Measurements from ENCODE around the gene ICOS. TPM values are rescaled to one million over a fixed set of nuclear protein-coding genes. Genes with fewer than 3 reads are reported as not detected.

Gene ICOS
- total RNA-seq, 1 experiment from 2014 or later: 0.18 TPM

DNA sequence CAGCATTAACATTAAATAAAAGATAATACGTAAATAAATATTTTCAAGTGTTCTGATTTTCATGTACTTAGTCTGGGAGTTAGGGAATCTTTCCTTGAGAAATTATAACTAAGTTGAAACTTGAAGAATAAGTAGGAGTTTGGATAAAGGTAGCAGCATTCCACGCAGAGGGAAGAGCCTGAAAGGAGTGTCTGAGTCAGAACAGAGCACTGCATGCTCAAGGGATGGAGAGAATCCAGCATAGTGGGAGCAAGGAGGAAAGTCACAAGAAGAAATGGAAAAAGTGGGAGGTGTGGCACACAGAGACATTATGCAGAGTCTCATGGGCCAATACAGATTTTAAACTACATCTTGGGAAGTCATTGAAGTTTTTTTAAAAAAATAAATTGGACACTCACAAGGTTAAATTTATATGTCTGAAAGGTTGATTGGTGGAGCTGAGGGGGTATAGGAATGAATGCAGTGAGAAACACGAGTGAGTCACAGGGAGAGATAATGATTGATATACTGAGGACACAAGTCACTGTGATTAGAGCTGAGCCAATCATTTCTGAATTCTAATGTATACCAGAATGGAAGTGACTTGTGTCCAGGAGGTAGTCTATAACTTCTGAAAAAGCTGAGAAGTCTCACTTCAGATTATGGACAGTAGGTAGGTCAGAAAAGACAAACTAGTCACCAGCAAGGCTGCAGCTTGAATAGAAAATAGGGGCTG, 66.9 kb downstream of the ICOS start:
- DNase-seq (ENCODE audit: low read depth, low spot score) (no peak), ATAC-seq (no peak)
- in situ Hi-C loops (cut with HindIII; ENCODE audit: low pct_unique_long_range_greater_than_20kb, low sequenced_read_pairs) (no loop called here), intact Hi-C loops (cut with micrococcal nuclease; ENCODE audit: unreplicated experiment) (no loop called here)
- BruUV-seq (replicated peaks): no TSS peak
- H3K27me3 ChIP-seq (ENCODE audit: control insufficient read depth, insufficient read depth, low read length): 0 out of 2 replicates have a peak, but pooled peaks cover 3% of the 10 kb centered on the region
- ChIA-PET POLR2A (no interaction called here), CTCF (no interaction called here)
- H3K4me1 ChIP-seq (ENCODE audit: control insufficient read depth, insufficient read depth, low read length): no peaks in the 10 kb centered on the region
- TF ChIP-seq, protein P1, sequence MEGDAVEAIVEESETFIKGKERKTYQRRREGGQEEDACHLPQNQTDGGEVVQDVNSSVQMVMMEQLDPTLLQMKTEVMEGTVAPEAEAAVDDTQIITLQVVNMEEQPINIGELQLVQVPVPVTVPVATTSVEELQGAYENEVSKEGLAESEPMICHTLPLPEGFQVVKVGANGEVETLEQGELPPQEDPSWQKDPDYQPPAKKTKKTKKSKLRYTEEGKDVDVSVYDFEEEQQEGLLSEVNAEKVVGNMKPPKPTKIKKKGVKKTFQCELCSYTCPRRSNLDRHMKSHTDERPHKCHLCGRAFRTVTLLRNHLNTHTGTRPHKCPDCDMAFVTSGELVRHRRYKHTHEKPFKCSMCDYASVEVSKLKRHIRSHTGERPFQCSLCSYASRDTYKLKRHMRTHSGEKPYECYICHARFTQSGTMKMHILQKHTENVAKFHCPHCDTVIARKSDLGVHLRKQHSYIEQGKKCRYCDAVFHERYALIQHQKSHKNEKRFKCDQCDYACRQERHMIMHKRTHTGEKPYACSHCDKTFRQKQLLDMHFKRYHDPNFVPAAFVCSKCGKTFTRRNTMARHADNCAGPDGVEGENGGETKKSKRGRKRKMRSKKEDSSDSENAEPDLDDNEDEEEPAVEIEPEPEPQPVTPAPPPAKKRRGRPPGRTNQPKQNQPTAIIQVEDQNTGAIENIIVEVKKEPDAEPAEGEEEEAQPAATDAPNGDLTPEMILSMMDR (IDR thresholded peaks at IDR 0.05): no peak
- TF ChIP-seq SIN3A (IDR thresholded peaks at IDR 0.05; ENCODE audit: borderline replicate concordance, insufficient read depth, low read depth, low read length) (no peak), TCF7L2 (IDR thresholded peaks at IDR 0.05; ENCODE audit: low read depth, low read length) (no peak), POLR2AphosphoS5 (IDR thresholded peaks at IDR 0.05; ENCODE audit: low read depth, low read length) (no peak)
- TF ChIP-seq, protein P2, sequence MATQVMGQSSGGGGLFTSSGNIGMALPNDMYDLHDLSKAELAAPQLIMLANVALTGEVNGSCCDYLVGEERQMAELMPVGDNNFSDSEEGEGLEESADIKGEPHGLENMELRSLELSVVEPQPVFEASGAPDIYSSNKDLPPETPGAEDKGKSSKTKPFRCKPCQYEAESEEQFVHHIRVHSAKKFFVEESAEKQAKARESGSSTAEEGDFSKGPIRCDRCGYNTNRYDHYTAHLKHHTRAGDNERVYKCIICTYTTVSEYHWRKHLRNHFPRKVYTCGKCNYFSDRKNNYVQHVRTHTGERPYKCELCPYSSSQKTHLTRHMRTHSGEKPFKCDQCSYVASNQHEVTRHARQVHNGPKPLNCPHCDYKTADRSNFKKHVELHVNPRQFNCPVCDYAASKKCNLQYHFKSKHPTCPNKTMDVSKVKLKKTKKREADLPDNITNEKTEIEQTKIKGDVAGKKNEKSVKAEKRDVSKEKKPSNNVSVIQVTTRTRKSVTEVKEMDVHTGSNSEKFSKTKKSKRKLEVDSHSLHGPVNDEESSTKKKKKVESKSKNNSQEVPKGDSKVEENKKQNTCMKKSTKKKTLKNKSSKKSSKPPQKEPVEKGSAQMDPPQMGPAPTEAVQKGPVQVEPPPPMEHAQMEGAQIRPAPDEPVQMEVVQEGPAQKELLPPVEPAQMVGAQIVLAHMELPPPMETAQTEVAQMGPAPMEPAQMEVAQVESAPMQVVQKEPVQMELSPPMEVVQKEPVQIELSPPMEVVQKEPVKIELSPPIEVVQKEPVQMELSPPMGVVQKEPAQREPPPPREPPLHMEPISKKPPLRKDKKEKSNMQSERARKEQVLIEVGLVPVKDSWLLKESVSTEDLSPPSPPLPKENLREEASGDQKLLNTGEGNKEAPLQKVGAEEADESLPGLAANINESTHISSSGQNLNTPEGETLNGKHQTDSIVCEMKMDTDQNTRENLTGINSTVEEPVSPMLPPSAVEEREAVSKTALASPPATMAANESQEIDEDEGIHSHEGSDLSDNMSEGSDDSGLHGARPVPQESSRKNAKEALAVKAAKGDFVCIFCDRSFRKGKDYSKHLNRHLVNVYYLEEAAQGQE (IDR thresholded peaks at IDR 0.05; ENCODE audit: insufficient read depth in 1 of 2, low read depth in 2 of 2, low read length in 1 of 2): no peak
- H3K4me3 ChIP-seq (ENCODE audit: low read depth in 2 of 2, low read length in 2 of 2): no peak overlapping the region
- H3K27ac ChIP-seq (ENCODE audit: low read length): no peak overlapping the region
- H3K9me3 ChIP-seq (ENCODE audit: control insufficient read depth, insufficient read depth, low read depth, low read length): no peaks in the 10 kb centered on the region
- no peaks in the 10 kb centered on the region for H3K36me3 ChIP-seq (ENCODE audit: control insufficient read depth, insufficient read depth, low read length)

- TF ChIP-seq, protein P1 (IDR thresholded peaks at IDR 0.05): no peak
- TF ChIP-seq SIN3A (IDR thresholded peaks at IDR 0.05; ENCODE audit: borderline replicate concordance, insufficient read depth, low read depth, low read length): no peak
- TF ChIP-seq TCF7L2 (IDR thresholded peaks at IDR 0.05; ENCODE audit: low read depth, low read length): no peak
- TF ChIP-seq, protein P2 (IDR thresholded peaks at IDR 0.05; ENCODE audit: insufficient read depth in 1 of 2, low read depth in 2 of 2, low read length in 1 of 2): no peak
- TF ChIP-seq POLR2AphosphoS5 (IDR thresholded peaks at IDR 0.05; ENCODE audit: low read depth, low read length): no peak
- POLR2A ChIA-PET: no interaction called here
- Histone ChIP-seq H3K27ac (ENCODE audit: low read length) (no peak overlapping the region), H3K9me3 (ENCODE audit: control insufficient read depth, insufficient read depth, low read depth, low read length) (no peaks in the 10 kb centered on the region), H3K36me3 (ENCODE audit: control insufficient read depth, insufficient read depth, low read length) (no peaks in the 10 kb centered on the region), H3K4me3 (ENCODE audit: low read depth in 2 of 2, low read length in 2 of 2) (no peak overlapping the region), H3K27me3 (ENCODE audit: control insufficient read depth, insufficient read depth, low read length) (no peaks in the 10 kb centered on the region), H3K4me1 (ENCODE audit: control insufficient read depth, insufficient read depth, low read length) (no peaks in the 10 kb centered on the region)
- DNase-seq (ENCODE audit: low read depth, low spot score) (no peak), ATAC-seq (no peak)
- CTCF ChIA-PET: no interaction called here
- intact Hi-C loops (cut with micrococcal nuclease; ENCODE audit: unreplicated experiment): no loop called here
- no TSS peak for BruUV-seq (replicated peaks)
- in situ Hi-C loops (cut with HindIII; ENCODE audit: low pct_unique_long_range_greater_than_20kb, low sequenced_read_pairs): no loop called here
Measured at GRCh38 chr2:204004912-204005311, 68.3 kb downstream of the ICOS start.
